OCI-LY1 (cell line): ENCODE measurements around the gene RNF8.
"Not testable (repeated sequence)": the region's sequence is repeated elsewhere in the genome, so short reads cannot be mapped to it uniquely, and the experiment has no call there.

ENCODE experiments used
- H2AFZ ChIP-seq: fragments of 200-600 bp; sonication (generic), shearing (Covaris generic); 2 replicates; pipeline ENCODE4 v1.6.0; 2014; ENCODE audit warnings: antibody characterized with exemption, mild to moderate bottlenecking, low read length
- H3F3A ChIP-seq: fragments of 200-600 bp; sonication (generic), shearing (Covaris generic); 2 replicates; pipeline ENCODE4 v1.6.0; 2014; ENCODE audit warnings: mild to moderate bottlenecking, antibody characterized with exemption, low read length, moderate library complexity; ENCODE audit not compliant: insufficient read depth
- H3K27ac ChIP-seq: fragments of 200-600 bp; sonication (generic); 2 replicates; pipeline ENCODE4 v1.5.1; 2014; ENCODE audit warnings: low read length, mixed run types, mild to moderate bottlenecking, low read depth; ENCODE audit not compliant: poor library complexity, severe bottlenecking
- H3K27me3 ChIP-seq: fragments of 200-600 bp; sonication (generic); 2 replicates; pipeline ENCODE4 v1.6.0; 2014; ENCODE audit warnings: antibody characterized with exemption, mild to moderate bottlenecking, low read length, moderate library complexity; ENCODE audit not compliant: insufficient read depth
- H3K36me3 ChIP-seq: fragments of 200-600 bp; sonication (generic); 2 replicates; pipeline ENCODE4 v1.6.1; 2014; ENCODE audit warnings: mild to moderate bottlenecking, antibody characterized with exemption, low read length, moderate library complexity, mixed read lengths; ENCODE audit not compliant: insufficient read depth
- H3K4me1 ChIP-seq: fragments of 200-600 bp; sonication (generic); 2 replicates; pipeline ENCODE4 v1.5.1; 2014; ENCODE audit warnings: mild to moderate bottlenecking, low read length, moderate library complexity; ENCODE audit not compliant: insufficient read depth, severe bottlenecking
- H3K4me2 ChIP-seq: fragments of 200-600 bp; sonication (generic), shearing (Covaris generic); 2 replicates; pipeline ENCODE4 v1.6.1; 2014; ENCODE audit warnings: low read length
- H3K4me3 ChIP-seq: fragments of 200-600 bp; sonication (generic); 2 replicates; pipeline ENCODE4 v1.5.1; 2014; ENCODE audit warnings: low read length, low read depth, mild to moderate bottlenecking, mixed read lengths; ENCODE audit not compliant: poor library complexity, severe bottlenecking
- H3K79me2 ChIP-seq: fragments of 200-600 bp; shearing (Covaris generic); 2 replicates; pipeline ENCODE4 v1.6.1; 2016; ENCODE audit warnings: mixed run types, low read length, mixed read lengths; ENCODE audit not compliant: insufficient read depth
- H3K9ac ChIP-seq: fragments of 200-600 bp; sonication (generic), shearing (Covaris generic); 2 replicates; pipeline ENCODE4 v1.6.1; 2014; ENCODE audit warnings: mild to moderate bottlenecking, low read length, mixed read lengths
- H3K9me2 ChIP-seq: fragments of 200-600 bp; sonication (generic), shearing (Covaris generic); 2 replicates; pipeline ENCODE4 v1.6.1; 2014; ENCODE audit warnings: low read depth, mild to moderate bottlenecking, low read length, mixed read lengths
- H3K9me3 ChIP-seq: fragments of 200-600 bp; shearing (Covaris generic); 2 replicates; pipeline ENCODE4 v1.6.1; 2014; ENCODE audit warnings: low read length, mixed read lengths
- H4K20me1 ChIP-seq: fragments of 200-600 bp; sonication (generic), shearing (Covaris generic); 2 replicates; pipeline ENCODE4 v1.6.0; 2016; ENCODE audit warnings: mild to moderate bottlenecking, low read length; ENCODE audit not compliant: insufficient read depth
- CTCF ChIP-seq: fragments of 200-600 bp; sonication (generic), shearing (Covaris generic); IDR thresholded peaks from 2 replicates; pipeline ENCODE4 v1.5.1; 2017; ENCODE audit warnings: mild to moderate bottlenecking, antibody characterized with exemption, low read length, moderate library complexity, mixed read lengths
- EZH2 ChIP-seq: fragments of 200-600 bp; sonication (generic), shearing (Covaris generic); IDR thresholded peaks from 2 replicates; pipeline ENCODE4 v1.8.0; 2017; ENCODE audit warnings: borderline replicate concordance, mixed run types, mild to moderate bottlenecking, antibody characterized with exemption, low read length, moderate library complexity, mixed read lengths

RNF8 gene

GRCh38 chr6:37441651-37442050, 87.9 kb downstream of the RNF8 start:
- no peak overlapping the region for H3K4me2 ChIP-seq
- H3K36me3 ChIP-seq: peaks cover 79% of the 10 kb centered on the region
- H3K4me3 ChIP-seq: no peak overlapping the region

GRCh38 chr6:37442416-37443215, 88.8 kb downstream of the RNF8 start:
- Histone ChIP-seq H3K9me2 (no peaks in the 10 kb centered on the region), H3K4me1 (peaks cover 10% of the 10 kb centered on the region), H3K27ac (no peak overlapping the region), H3K9me3 (no peaks in the 10 kb centered on the region), H3K4me3 (no peak overlapping the region), H4K20me1 (no peaks in the 10 kb centered on the region), H3K79me2 (peaks cover 3% of the 10 kb centered on the region; the same call in 1 of the 2 replicates), H3K4me2 (no peak overlapping the region; the same call in 1 of the 2 replicates), H3K36me3 (peaks cover 81% of the 10 kb centered on the region), H3K9ac (no peak overlapping the region), H3F3A (no peaks in the 10 kb centered on the region), H3K27me3 (no peaks in the 10 kb centered on the region), H2AFZ (no peak overlapping the region)
- TF ChIP-seq EZH2 (no peak), CTCF (no peak)

More at GRCh38 chr6:37441651-37442050, 87.9 kb downstream of the RNF8 start:
- TF ChIP-seq CTCF: no peak
- no peak for TF ChIP-seq EZH2
- H3K79me2 ChIP-seq: peaks cover 3% of the 10 kb centered on the region; the same call in 1 of the 2 replicates
- H3K27me3 ChIP-seq: no peaks in the 10 kb centered on the region
- peaks cover 10% of the 10 kb centered on the region for H3K4me1 ChIP-seq
- no peak overlapping the region for H3K9ac ChIP-seq
- no peaks in the 10 kb centered on the region for H3K9me3 ChIP-seq
- no peak overlapping the region for H2AFZ ChIP-seq
- H3K9me2 ChIP-seq: no peaks in the 10 kb centered on the region
- H4K20me1 ChIP-seq: no peaks in the 10 kb centered on the region
- H3F3A ChIP-seq: no peaks in the 10 kb centered on the region
- H3K27ac ChIP-seq: no peak overlapping the region

DNA sequence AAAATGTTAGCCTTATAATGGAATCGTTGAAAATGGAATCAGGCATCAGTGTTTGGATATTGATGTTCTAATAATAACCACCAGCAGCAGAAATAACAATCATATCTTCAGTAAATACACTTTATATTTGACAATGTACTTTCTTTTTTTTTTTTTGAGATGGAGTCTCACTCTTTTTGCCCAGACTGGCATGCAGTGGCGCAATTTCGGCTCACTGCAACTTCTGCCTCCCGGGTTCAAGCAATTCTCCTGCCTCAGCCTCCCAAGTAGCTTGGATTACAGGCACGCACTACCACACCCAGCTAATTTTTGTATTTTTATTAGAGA, 89.4 kb downstream of the RNF8 start:
- H3K4me2 ChIP-seq, H4K20me1 ChIP-seq, H3K9me3 ChIP-seq, H3K27ac ChIP-seq, H3K79me2 ChIP-seq, H2AFZ ChIP-seq, H3K9ac ChIP-seq, H3F3A ChIP-seq, H3K9me2 ChIP-seq, H3K4me3 ChIP-seq, H3K27me3 ChIP-seq: not testable (repeated sequence)
- peaks cover 10% of the 10 kb centered on the region for H3K4me1 ChIP-seq
- peaks cover 79% of the 10 kb centered on the region for H3K36me3 ChIP-seq
